CD4-positive, alpha-beta memory T cell (primary cell): ENCODE results near the gene SNRNP27. TPM values are rescaled to one million over a fixed set of nuclear protein-coding genes. Genes with fewer than 3 reads are reported as not detected.

Experiments
- CTCF ChIA-PET: fragments of 350-600 bp; sonication (Branson Sonifier 250); formaldehyde crosslinking; loops from one replicate; lab custom pipeline; 2021; ENCODE audit warnings: inconsistent platforms; ENCODE audit not compliant: partially characterized antibody; lab: Charles Lee
- POLR2A ChIA-PET: fragments of 350-600 bp; sonication (Branson Sonifier 250); formaldehyde crosslinking; loops from one replicate; lab custom pipeline; 2021; ENCODE audit not compliant: partially characterized antibody; lab: Charles Lee
- DNase-seq, 5 donors: peaks; one replicate each; pipeline versions ENCODE4 v3.0.0 to v3.0.0-alpha.2; 2020 to 2022; ENCODE audit warnings: mixed read lengths in 1 of 5
- H3K27ac ChIP-seq: one replicate; pipeline ENCODE4 v1.7.0; 2013; ENCODE audit warnings: low read depth, low read length
- H3K27me3 ChIP-seq: 2 replicates; pipeline ENCODE4 v1.7.0; 2013; ENCODE audit warnings: mild to moderate bottlenecking, low read length, moderate library complexity; ENCODE audit not compliant: insufficient read depth
- H3K36me3 ChIP-seq: 2 replicates; pipeline ENCODE4 v1.7.0; 2013; ENCODE audit warnings: mild to moderate bottlenecking, low read length, moderate library complexity; ENCODE audit not compliant: insufficient read depth
- H3K4me1 ChIP-seq: 2 replicates; pipeline ENCODE4 v1.7.0; 2013; ENCODE audit warnings: mild to moderate bottlenecking, low read length, moderate library complexity; ENCODE audit not compliant: insufficient read depth
- H3K4me3 ChIP-seq, 2 donors: one replicate each; pipeline ENCODE4 v1.7.0; 2013; ENCODE audit warnings: low read length in 2 of 2, mild to moderate bottlenecking in 1 of 2
- H3K9me3 ChIP-seq, 2 donors: one replicate each; pipeline ENCODE4 v1.7.0; 2013; ENCODE audit warnings: low read length in 2 of 2, control low read depth in 1 of 2; ENCODE audit not compliant: control insufficient read depth in 1 of 2
- H3K27ac Mint-ChIP-seq, 7 donors: one replicate each; pipeline ENCODE4 v1.8.0; 2020 to 2021; ENCODE audit warnings: mixed read lengths in 7 of 7, mild to moderate bottlenecking in 6 of 7, inconsistent platforms in 3 of 7, moderate library complexity in 3 of 7
- H3K27me3 Mint-ChIP-seq, 2 donors: one replicate each; pipeline ENCODE4 v1.8.0; 2020 to 2021; ENCODE audit warnings: mixed read lengths in 2 of 2
- H3K36me3 Mint-ChIP-seq, 2 donors: one replicate each; pipeline ENCODE4 v1.8.0; 2020 to 2021; ENCODE audit warnings: mixed read lengths in 2 of 2, inconsistent platforms in 1 of 2, mild to moderate bottlenecking in 1 of 2
- H3K4me1 Mint-ChIP-seq, 4 donors: one replicate each; pipeline ENCODE4 v1.8.0; 2020 to 2021; ENCODE audit warnings: mixed read lengths in 4 of 4, mild to moderate bottlenecking in 1 of 4
- H3K4me3 Mint-ChIP-seq, 8 donors: one replicate each; pipeline ENCODE4 v1.8.0; 2020 to 2021; ENCODE audit warnings: mixed read lengths in 8 of 8, mild to moderate bottlenecking in 7 of 8, moderate library complexity in 6 of 8, inconsistent platforms in 3 of 8
- H3K9me3 Mint-ChIP-seq, 8 donors: one replicate each; pipeline ENCODE4 v1.8.0; 2020 to 2021; ENCODE audit warnings: mixed read lengths in 8 of 8, mild to moderate bottlenecking in 5 of 8, inconsistent platforms in 3 of 8, moderate library complexity in 1 of 8
- intact Hi-C: fragments of 100-400 bp; cut with micrococcal nuclease; formaldehyde crosslinking; loops from one replicate; pipeline ENCODE4 v1.15.1; 2023
- polyA plus RNA-seq, 2 donors: library from polyadenylated mRNA; unstranded; fragments of 300-500 nt; fragmentation: Illumina TruSeq; gene quantifications; one replicate each; pipeline ENCODE4 v1.2.3, GENCODE V29; 2021
- total RNA-seq, 2 experiments: library from RNA; stranded (reverse); gene quantifications; one replicate each; pipeline ENCODE4 v1.2.3, GENCODE V29; 2021

Gene SNRNP27
- total and polyA plus RNA-seq, 4 experiments from 2014 or later: 44.6 to 66.0 (median 55.5) TPM

- Mint-ChIP-seq H3K27ac (peak overlapping the region; percentile 80 to 93 (median 89)), H3K36me3 (peaks cover 38 to 63% of the 10 kb centered on the region in 2 donors), H3K27me3 (no peaks in the 10 kb centered on the region), H3K4me1 (peaks cover 32 to 57% (median 46%) of the 10 kb centered on the region in 4 donors), H3K4me3 (peak overlapping the region; percentile 77 to 85 (median 84)), H3K9me3 (peaks cover 0 to 2% (median 0%) of the 10 kb centered on the region in 8 donors)
- intact Hi-C loops: no loop called here
- CTCF ChIA-PET: interaction anchor here (1.0 to 1.5 kb wide), 3 partner anchors 8 to 177 kb away, joined by 3 to 5 read pairs (median 4); partner anchors contain the start of gene MXD1
- H3K36me3 ChIP-seq: peaks cover 48% of the 10 kb centered on the region
- DNase-seq: peak in 4 of 5 donors; percentile 11 to 13 (median 12)
- H3K4me1 ChIP-seq: peaks cover 29% of the 10 kb centered on the region
- H3K27ac ChIP-seq: peak overlapping the region; percentile 42
- no peaks in the 10 kb centered on the region for H3K9me3 ChIP-seq
- POLR2A ChIA-PET: interaction anchor here (1.0 to 1.5 kb wide), 3 partner anchors 12 to 400 kb away, joined by 3 to 7 read pairs (median 4); partner anchors contain the start of genes FAM136A, MXD1 and SNRPG
- H3K4me3 ChIP-seq: peak overlapping the region; percentile 15 to 44
- no peaks in the 10 kb centered on the region for H3K27me3 ChIP-seq
Measured at GRCh38 chr2:69902213-69902922, 8.6 kb downstream of the SNRNP27 start.

GRCh38 chr2:69907216-69907615, 13.5 kb downstream of the SNRNP27 start:
- H3K27me3 ChIP-seq: no peaks in the 10 kb centered on the region
- no peak overlapping the region for H3K27ac ChIP-seq
- Mint-ChIP-seq H3K9me3 (no peaks in the 10 kb centered on the region), H3K4me3 (no peak overlapping the region), H3K4me1 (peaks cover 9 to 25% (median 16%) of the 10 kb centered on the region in 4 donors), H3K27ac (peak overlapping the region in 1 of 7 donors; percentile 31), H3K27me3 (no peaks in the 10 kb centered on the region), H3K36me3 (peaks cover 32 to 58% of the 10 kb centered on the region in 2 donors)
- H3K9me3 ChIP-seq: no peaks in the 10 kb centered on the region
- no peak overlapping the region for H3K4me3 ChIP-seq
- peaks cover 16% of the 10 kb centered on the region for H3K4me1 ChIP-seq
- no peak for DNase-seq
- intact Hi-C loops: no loop called here
- peaks cover 29% of the 10 kb centered on the region for H3K36me3 ChIP-seq
- POLR2A ChIA-PET: interaction anchor here (0.6 to 2.1 kb wide), 4 partner anchors 13 to 283 kb away, joined by 3 to 8 read pairs (median 4); partner anchors contain the start of gene SNRNP27
- CTCF ChIA-PET: interaction anchor here (1.2 to 1.7 kb wide), 3 partner anchors 182 to 397 kb away, joined by 3 to 5 read pairs (median 4); no protein-coding TSS in a partner anchor

- H3K4me3 ChIP-seq: no peak overlapping the region
- Mint-ChIP-seq H3K36me3 (peaks cover 16 to 42% of the 10 kb centered on the region in 2 donors), H3K4me3 (peak overlapping the region in 3 of 8 donors; percentile 11 to 44 (median 40)), H3K27me3 (no peaks in the 10 kb centered on the region), H3K27ac (peak overlapping the region; percentile 61 to 91 (median 83)), H3K4me1 (peaks cover 7 to 32% (median 12%) of the 10 kb centered on the region in 4 donors), H3K9me3 (peaks cover 0 to 3% (median 0%) of the 10 kb centered on the region in 8 donors)
- no peaks in the 10 kb centered on the region for H3K27me3 ChIP-seq
- CTCF ChIA-PET: interaction anchor here (0.6 to 7.3 kb wide), 34 partner anchors 12 to 429 kb away, joined by 3 to 93 read pairs (median 6); partner anchors contain the start of genes C2orf42, FAM136A, PCBP1 and PCYOX1
- peak overlapping the region; percentile 28 for H3K27ac ChIP-seq
- DNase-seq: peak in 4 of 5 donors; percentile 64 to 74 (median 68)
- peaks cover 15% of the 10 kb centered on the region for H3K36me3 ChIP-seq
- H3K4me1 ChIP-seq: peaks cover 26% of the 10 kb centered on the region
- intact Hi-C loops: loop anchor here (1.0 to 10.0 kb wide), 3 partner anchors 390 to 740 kb away; partner anchors contain the start of gene FAM136A
- POLR2A ChIA-PET: interaction anchor here (1.0 to 10.5 kb wide), 11 partner anchors 159 to 391 kb away, joined by 3 to 207 read pairs (median 73); partner anchors contain the start of genes C2orf42, FAM136A, PCBP1 and SNRPG
- no peaks in the 10 kb centered on the region for H3K9me3 ChIP-seq
Measured at GRCh38 chr2:69911985-69912563, 18.3 kb downstream of the SNRNP27 start.

- ChIA-PET CTCF (interaction anchor here (0.7 to 7.3 kb wide), 32 partner anchors 9 to 730 kb away, joined by 3 to 93 read pairs (median 4); partner anchors contain the start of genes C2orf42, FAM136A, PCBP1 and PCYOX1), POLR2A (interaction anchor here (0.6 to 10.5 kb wide), 43 partner anchors 9 to 477 kb away, joined by 3 to 207 read pairs (median 7); partner anchors contain the start of genes C2orf42, FAM136A, NFU1 and PCBP1)
- intact Hi-C loops: loop anchor here (1.0 to 10.0 kb wide), 9 partner anchors 157 to 738 kb away; partner anchors contain the start of genes PCYOX1, SNRPG and TIA1
- Mint-ChIP-seq H3K27me3 (no peaks in the 10 kb centered on the region), H3K36me3 (peaks cover 11 to 36% of the 10 kb centered on the region in 2 donors), H3K4me1 (peaks cover 7 to 44% (median 19%) of the 10 kb centered on the region in 4 donors), H3K4me3 (peak overlapping the region; percentile 85 to 89 (median 87)), H3K27ac (peak overlapping the region; percentile 90 to 96 (median 94)), H3K9me3 (peaks cover 0 to 3% (median 0%) of the 10 kb centered on the region in 8 donors)
- Histone ChIP-seq H3K36me3 (peaks cover 8% of the 10 kb centered on the region), H3K4me1 (peaks cover 30% of the 10 kb centered on the region), H3K4me3 (peak overlapping the region; percentile 81 to 88), H3K27me3 (no peaks in the 10 kb centered on the region), H3K9me3 (no peaks in the 10 kb centered on the region), H3K27ac (peak overlapping the region; percentile 96)
- peak; percentile 99 to 100 (median 100) for DNase-seq
Measured at GRCh38 chr2:69914164-69914949, 20.6 kb downstream of the SNRNP27 start.

- Histone ChIP-seq H3K27ac (peak within 1 kb of the TSS; percentile 96), H3K27me3 (no peaks in the 10 kb centered on the region), H3K9me3 (no peaks in the 10 kb centered on the region), H3K4me3 (peak within 1 kb of the TSS; percentile 81 to 88), H3K4me1 (peaks cover 30% of the 10 kb centered on the region), H3K36me3 (peaks cover 5% of the 10 kb centered on the region)
- Mint-ChIP-seq H3K9me3 (peaks cover 0 to 3% (median 0%) of the 10 kb centered on the region in 8 donors), H3K4me3 (peak within 1 kb of the TSS; percentile 85 to 89 (median 87)), H3K4me1 (peaks cover 7 to 44% (median 19%) of the 10 kb centered on the region in 4 donors), H3K27ac (peak within 1 kb of the TSS; percentile 90 to 96 (median 94)), H3K27me3 (no peaks in the 10 kb centered on the region), H3K36me3 (peaks cover 9 to 30% of the 10 kb centered on the region in 2 donors)
- ChIA-PET CTCF (interaction anchor here (0.7 to 7.3 kb wide), 23 partner anchors 8 to 729 kb away, joined by 3 to 93 read pairs (median 5); partner anchors contain the start of genes C2orf42, FAM136A, PCBP1 and PCYOX1), POLR2A (interaction anchor here (0.5 to 10.5 kb wide), 42 partner anchors 8 to 478 kb away, joined by 3 to 207 read pairs (median 8); partner anchors contain the start of genes C2orf42, FAM136A, NFU1 and PCBP1)
- peak in 3 of 5 donors; percentile 10 to 15 (median 12) for DNase-seq
- intact Hi-C loops: loop anchor here (1.0 to 10.0 kb wide), 9 partner anchors 156 to 737 kb away; partner anchors contain the start of genes PCYOX1, SNRPG and TIA1
Measured at GRCh38 chr2:69914950-69915945, 21.5 kb downstream of the SNRNP27 start, which contains the start of gene MXD1. MXD1 (plus strand) TSS chr2:69915109; CDS start chr2:69915331, 222 bp downstream.
